HepG2 (cell line): ENCODE data around the gene GLIS2. TPM values are rescaled to one million over a fixed set of nuclear protein-coding genes. Genes with fewer than 3 reads are reported as not detected.

Source experiments
- ATAC-seq: fragments of 200-7000 bp; cut with Tn5 transposase; 3 replicates; pipeline ENCODE4 v1.9.1; 2020; ENCODE audit warnings: mild to moderate bottlenecking, moderate library complexity
- BruUV-seq: library from RNA; stranded (reverse); fragments of 400-500 nt; replicated peaks from 2 replicates; lab custom pipeline; 2021; lab: Mats Ljungman, UMichigan
- CTCF ChIA-PET: fragments of 300-600 bp; formaldehyde crosslinking; extraction: SDS; loops from one replicate; lab custom pipeline; 2021; ENCODE audit warnings: low total read pairs, inconsistent platforms, low intra/inter-chr PET ratio; lab: Yijun Ruan, JAX
- POLR2A ChIA-PET: fragments of 350-600 bp; sonication (Branson Sonifier 250); formaldehyde crosslinking; loops from one replicate; lab custom pipeline; 2020; ENCODE audit warnings: antibody characterized with exemption, inconsistent platforms; lab: Yijun Ruan, JAX
- DNase-seq: peaks from one replicate; pipeline ENCODE4 v3.0.0-alpha.2; 2015; ENCODE audit warnings: low spot score
- FAIRE-seq: peaks from 3 replicates; lab custom pipeline; 2011; peaks lifted over from hg19 to GRCh38; lab: Jason Lieb, UNC
- H2AFZ ChIP-seq: one replicate; pipeline ENCODE4 v1.6.1; 2011; ENCODE audit warnings: low read length, inconsistent platforms
- H3K27ac ChIP-seq: fragments of 300-600 bp; 3 replicates; pipeline ENCODE4 v1.8.0; 2011; ENCODE audit warnings: mixed run types, mild to moderate bottlenecking, mixed read lengths, low read length, inconsistent platforms; ENCODE audit not compliant: insufficient read depth; ENCODE audit errors: extremely low read length
- H3K27me3 ChIP-seq, 2 experiments: fragments of 200-600 bp in 1 of 2; 2 replicates in 1 of 2; 3 replicates in 1 of 2; pipeline versions ENCODE4 v1.6.0 to v1.8.0; 2011; ENCODE audit warnings: low read length in 2 of 2, mild to moderate bottlenecking in 2 of 2, moderate library complexity in 2 of 2, inconsistent platforms in 1 of 2; ENCODE audit not compliant: insufficient read depth in 2 of 2, control insufficient read depth in 1 of 2
- H3K36me3 ChIP-seq, 2 experiments: fragments of 200-600 bp in 1 of 2; replicated peaks in 1 of 2; 2 replicates in 1 of 2; 3 replicates in 1 of 2; pipeline versions ENCODE4 v1.5.1 to v1.8.0; 2011; ENCODE audit warnings: low read length in 2 of 2, inconsistent platforms in 1 of 2; ENCODE audit not compliant: insufficient read depth in 2 of 2, control insufficient read depth in 1 of 2
- H3K4me1 ChIP-seq: 2 replicates; pipeline ENCODE4 v1.5.1; 2012; ENCODE audit warnings: low read length, inconsistent platforms; ENCODE audit not compliant: insufficient read depth
- H3K4me2 ChIP-seq: 2 replicates; pipeline ENCODE4 v1.6.0; 2011; ENCODE audit warnings: low read depth, low read length, inconsistent platforms
- H3K4me3 ChIP-seq, 3 experiments: fragments of 200-600 bp in 1 of 3; sonication (generic), shearing (Covaris generic) in 1 of 3; replicated peaks in 1 of 3; 2 replicates each; pipeline ENCODE4 v1.5.1; 2011 to 2016; ENCODE audit warnings: low read length in 3 of 3, inconsistent platforms in 2 of 3, low read depth in 2 of 3, mild to moderate bottlenecking in 2 of 3, control low read depth in 1 of 3, mixed read lengths in 1 of 3; ENCODE audit not compliant: insufficient read depth in 1 of 3
- H3K79me2 ChIP-seq: one replicate; pipeline ENCODE4 v1.6.1; 2011; ENCODE audit warnings: low read length, inconsistent platforms; ENCODE audit not compliant: insufficient read depth
- H3K9ac ChIP-seq: 2 replicates; pipeline ENCODE4 v1.6.0; 2011; ENCODE audit warnings: mild to moderate bottlenecking, low read depth, low read length, inconsistent platforms; ENCODE audit not compliant: insufficient read depth
- H3K9me3 ChIP-seq: 2 replicates; pipeline ENCODE4 v1.5.1; 2012; ENCODE audit warnings: mild to moderate bottlenecking, low read length
- H4K20me1 ChIP-seq: 2 replicates; pipeline ENCODE4 v1.6.0; 2011; ENCODE audit warnings: inconsistent platforms, mild to moderate bottlenecking, low read length, moderate library complexity; ENCODE audit not compliant: insufficient read depth
- AKAP8 ChIP-seq: sonication (generic); formaldehyde crosslinking; IDR thresholded peaks from 2 replicates; pipeline ENCODE4 v1.5.1; 2020; ENCODE audit warnings: mild to moderate bottlenecking, missing genetic modification reagents
- BATF2 ChIP-seq: sonication (generic); formaldehyde crosslinking; IDR thresholded peaks from 2 replicates; pipeline ENCODE4 v1.8.0; 2022; ENCODE audit warnings: mild to moderate bottlenecking, missing genetic modification reagents, moderate library complexity
- CTCF ChIP-seq: sonication (generic); formaldehyde crosslinking; IDR thresholded peaks from 2 replicates; pipeline ENCODE4 v1.5.0; 2020; ENCODE audit warnings: mild to moderate bottlenecking, missing genetic modification reagents, moderate library complexity
- ESRRA ChIP-seq: sonication (generic); formaldehyde crosslinking; IDR thresholded peaks from 2 replicates; pipeline ENCODE4 v1.5.1; 2020; ENCODE audit warnings: mild to moderate bottlenecking, low read depth, missing genetic modification reagents
- ETS1 ChIP-seq: sonication (generic); formaldehyde crosslinking; IDR thresholded peaks from 2 replicates; pipeline ENCODE4 v1.4.0; 2020; ENCODE audit warnings: missing genetic modification reagents
- EZH2 ChIP-seq: conservative IDR thresholded peaks from 2 replicates; pipeline ENCODE4 v1.6.1; 2012; ENCODE audit warnings: mild to moderate bottlenecking, low read depth, low read length, moderate library complexity
- LCORL ChIP-seq, 2 experiments: fragments of 450-650 bp in 1 of 2; sonication (generic) in 1 of 2; formaldehyde crosslinking in 1 of 2; IDR thresholded peaks; 2 replicates each; pipeline versions ENCODE4 v1.5.0 to v1.6.1; 2017 to 2020; ENCODE audit warnings: antibody characterized with exemption in 1 of 2, missing genetic modification reagents in 1 of 2
- RXRA ChIP-seq: sonication (generic); formaldehyde crosslinking; IDR thresholded peaks from 2 replicates; pipeline ENCODE4 v1.5.1; 2020; ENCODE audit warnings: missing genetic modification reagents
- U2AF2 ChIP-seq: fragments of 200-400 bp; formaldehyde crosslinking; IDR thresholded peaks from 2 replicates; pipeline ENCODE4 v1.6.1; 2017; ENCODE audit warnings: low read depth, mild to moderate bottlenecking, low read length
- ZBTB34 ChIP-seq: sonication (generic); formaldehyde crosslinking; IDR thresholded peaks from 2 replicates; pipeline ENCODE4 v1.8.0; 2022; ENCODE audit warnings: mild to moderate bottlenecking, missing genetic modification reagents
- ZNF44 ChIP-seq: sonication (generic); formaldehyde crosslinking; IDR thresholded peaks from 2 replicates; pipeline ENCODE4 v1.5.1; 2020; ENCODE audit warnings: mild to moderate bottlenecking, missing genetic modification reagents
- ZNF687 ChIP-seq: sonication (generic); formaldehyde crosslinking; IDR thresholded peaks from 2 replicates; pipeline ENCODE4 v1.5.1; 2020; ENCODE audit warnings: mild to moderate bottlenecking, missing genetic modification reagents, moderate library complexity
- ZSCAN25 ChIP-seq: sonication (generic); formaldehyde crosslinking; IDR thresholded peaks from 2 replicates; pipeline ENCODE4 v1.8.0; 2022; ENCODE audit warnings: mild to moderate bottlenecking, missing genetic modification reagents
- WGBS: methylation state at CpG from one replicate; pipeline ENCODE4 v1.1.6; 2017; ENCODE audit warnings: low lambda C conversion rate; 5-methylcytosine and 5-hydroxymethylcytosine counted together
- in situ Hi-C: cut with HindIII; loops from 2 replicates; pipeline ENCODE4 v1.10.0; 2017; ENCODE audit warnings: low pct_unique_long_range_greater_than_20kb; ENCODE audit not compliant: extremely low pct_ligation_motif_present
- intact Hi-C: fragments of 100-400 bp; cut with micrococcal nuclease; formaldehyde crosslinking; loops from one replicate; pipeline ENCODE4 v1.10.0; 2022; ENCODE audit not compliant: unreplicated experiment
- polyA plus RNA-seq, 8 experiments: library from polyadenylated mRNA; depleted of rRNA in 3 of 8; stranded (reverse) in 7 of 8; unstranded in 1 of 8; fragments of >200 nt; fragmentation: Illumina TruSeq in 4 of 8; extraction: Trizol in 4 of 8; gene quantifications; 2 replicates each; pipeline versions ENCODE4 v1.2.1 to v1.2.3, GENCODE V29; 2011 to 2016; ENCODE audit warnings: low read depth in 4 of 8, missing spikeins in 1 of 8, mixed read lengths in 1 of 8; ENCODE audit not compliant: insufficient read depth in 1 of 8
- total RNA-seq, 5 experiments: library from RNA; depleted of rRNA; stranded (reverse); fragments of >200 nt; fragmentation: Illumina TruSeq; extraction: Trizol; gene quantifications; 2 replicates each; pipeline ENCODE4 v1.2.3, GENCODE V29; 2016; ENCODE audit warnings: low read depth in 1 of 5

The GLIS2 gene
- total and polyA plus RNA-seq, 2 of the 13 experiments (the other 11 are each of a cell fraction or from before 2014, with no cell fraction given): 0.28 to 0.29 TPM

- no peak for DNase-seq
- no peaks in the 10 kb centered on the region for H3K36me3 ChIP-seq
- H3K9me3 ChIP-seq: no peaks in the 10 kb centered on the region
- H3K79me2 ChIP-seq: no peaks in the 10 kb centered on the region
- peak overlapping the region; percentile 71 for H3K4me2 ChIP-seq
- in situ Hi-C loops: no loop called here
- no peak for FAIRE-seq
- ChIA-PET POLR2A (interaction anchor here (1.0 to 3.3 kb wide), 4 partner anchors 11 to 63 kb away, joined by 3 to 12 read pairs (median 8); partner anchors contain the start of gene TFAP4), CTCF (no interaction called here)
- H3K4me1 ChIP-seq: peaks cover 83% of the 10 kb centered on the region
- H3K9ac ChIP-seq: no peak overlapping the region
- no peak overlapping the region for H2AFZ ChIP-seq
- intact Hi-C loops: no loop called here
- 3% methylated on average over 5 of the region's 93 CpGs for WGBS
- no peak overlapping the region for H3K27ac ChIP-seq
- H3K27me3 ChIP-seq: peaks cover 3 to 42% of the 10 kb centered on the region in 2 experiments; a peak in 4 of 5 replicates
- BruUV-seq: no TSS peak
- H4K20me1 ChIP-seq: 0 out of 2 replicates have a peak, but pooled peaks cover 3% of the 10 kb centered on the region
- ATAC-seq: no peak
- peak overlapping the region; percentile 49 to 69 (median 58); a peak in 5 of 6 replicates for H3K4me3 ChIP-seq
- TF ChIP-seq U2AF2: no peak
- TF ChIP-seq EZH2: 0 out of 2 replicates have a peak, but pooled peaks have one; percentile 48
- no peak for TF ChIP-seq ETS1 (CRISPR knock-in tag)
- TF ChIP-seq AKAP8 (CRISPR knock-in tag): 0 out of 2 replicates have a peak, but pooled peaks have one; percentile 41
- TF ChIP-seq ZSCAN25: no peak
- no peak for TF ChIP-seq ZNF44
- TF ChIP-seq CTCF (CRISPR knock-in tag): no peak
- TF ChIP-seq RXRA (CRISPR knock-in tag): no peak
- no peak for TF ChIP-seq LCORL (IDR thresholded peaks at IDR 0.05)
- TF ChIP-seq LCORL (CRISPR knock-in tag; IDR thresholded peaks at IDR 0.05): no peak
- no peak for TF ChIP-seq BATF2 (CRISPR knock-in tag)
- TF ChIP-seq ESRRA (CRISPR knock-in tag): no peak
- peak; percentile 17; the same call in 1 of the 2 replicates for TF ChIP-seq ZNF687 (CRISPR knock-in tag)
- TF ChIP-seq ZBTB34 (CRISPR knock-in tag): no peak
These were observed 419 bp downstream of the GLIS2 start for GRCh38 chr16:4316108-4316863.
